Activated CD8-positive, alpha-beta memory T cell treated with anti-CD3 and anti-CD28 coated beads for 48 hours (primary cell): ENCODE measurements around the gene NUP107.

Experiments used
- DNase-seq, 3 experiments: peaks; one replicate each; pipeline ENCODE4 v3.0.0-alpha.2; 2020; ENCODE audit warnings: low read depth in 2 of 3, low spot score in 2 of 3

The NUP107 gene

GRCh38 chr12:68772714-68773113 lies 85.9 kb downstream of the NUP107 start:
- no peak for DNase-seq

- no peak for DNase-seq
Measured at GRCh38 chr12:68773582-68773981, 86.8 kb downstream of the NUP107 start.

GRCh38 chr12:68775121-68775630 lies 88.4 kb downstream of the NUP107 start:
- no peak for DNase-seq

- no peak for DNase-seq
Measured at GRCh38 chr12:68776976-68777610, 90.3 kb downstream of the NUP107 start.

GRCh38 chr12:68779280-68779679 lies 92.5 kb downstream of the NUP107 start:
- DNase-seq, result no peak

- DNase-seq, result no peak
Measured at GRCh38 chr12:68780731-68781130, 94.0 kb downstream of the NUP107 start.

GRCh38 chr12:68781728-68782127 lies 95.0 kb downstream of the NUP107 start:
- DNase-seq, result no peak

GRCh38 chr12:68784015-68784414 lies 97.2 kb downstream of the NUP107 start:
- DNase-seq, result no peak

- no peak for DNase-seq
Measured at GRCh38 chr12:68785358-68785757, 98.6 kb downstream of the NUP107 start.

GRCh38 chr12:68785823-68786222 lies 99.0 kb downstream of the NUP107 start:
- DNase-seq, result no peak

GRCh38 chr12:68786929-68787328 lies 100.2 kb downstream of the NUP107 start:
- no peak for DNase-seq

GRCh38 chr12:68788554-68789143 lies 101.9 kb downstream of the NUP107 start:
- DNase-seq, result no peak

GRCh38 chr12:68789144-68789878 lies 102.5 kb downstream of the NUP107 start:
- no peak for DNase-seq

GRCh38 chr12:68790081-68790951 lies 103.5 kb downstream of the NUP107 start:
- no peak for DNase-seq

GRCh38 chr12:68790952-68791234 lies 104.1 kb downstream of the NUP107 start:
- DNase-seq, result no peak

GRCh38 chr12:68791897-68792481 lies 105.2 kb downstream of the NUP107 start:
- no peak for DNase-seq

GRCh38 chr12:68792952-68793351 lies 106.2 kb downstream of the NUP107 start:
- DNase-seq, result no peak

- DNase-seq, result no peak
Measured at GRCh38 chr12:68793436-68793835, 106.7 kb downstream of the NUP107 start.

GRCh38 chr12:68793975-68794652 lies 107.3 kb downstream of the NUP107 start:
- DNase-seq, result no peak

- no peak for DNase-seq
Measured at GRCh38 chr12:68794653-68795251, 108.0 kb downstream of the NUP107 start.
